H54 (cell line): ENCODE data around the gene ALG9.

Experiments
- DNase-seq: peaks from one replicate; pipeline ENCODE4 v3.0.0; 2011; ENCODE audit warnings: low spot score, mixed read lengths; ENCODE audit not compliant: insufficient read length
- FAIRE-seq: peaks from 3 replicates; lab custom pipeline; 2011; peaks lifted over from hg19 to GRCh38; lab: Jason Lieb, UNC
- POLR2A ChIP-seq: IDR thresholded peaks from 2 replicates; pipeline ENCODE4 v1.6.1; 2011; ENCODE audit warnings: low read depth, mild to moderate bottlenecking, low read length

Gene ALG9

GRCh38 chr11:111814106-111814505, 57.3 kb downstream of the ALG9 start:
- DNase-seq = no peak
- FAIRE-seq = no peak
- no peak for TF ChIP-seq POLR2A

DNA sequence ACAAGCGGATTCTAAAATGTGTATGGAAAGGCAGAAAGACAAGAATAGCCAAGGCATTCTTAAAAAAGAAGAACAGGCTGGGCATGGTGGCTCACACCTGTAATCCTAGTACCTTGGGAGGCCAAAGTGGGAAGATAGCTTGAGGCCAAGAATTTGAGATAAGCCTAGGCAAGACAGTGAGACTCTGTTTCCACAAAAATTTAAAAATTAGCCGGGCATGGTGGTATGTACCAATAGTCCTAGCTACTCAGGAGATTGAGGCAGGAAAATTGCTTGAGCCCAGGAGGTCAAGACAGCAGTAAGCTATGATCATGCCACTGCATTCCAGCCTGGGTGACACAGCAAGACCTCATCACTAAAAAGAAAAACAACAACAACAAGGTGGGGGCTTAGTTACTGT, 59.2 kb downstream of the ALG9 start:
- no peak for DNase-seq
- FAIRE-seq = no peak
- TF ChIP-seq POLR2A = no peak

- no peak for FAIRE-seq
- DNase-seq = no peak
- TF ChIP-seq POLR2A = no peak
Observed at GRCh38 chr11:111811445-111811844, 59.9 kb downstream of the ALG9 start.

DNA sequence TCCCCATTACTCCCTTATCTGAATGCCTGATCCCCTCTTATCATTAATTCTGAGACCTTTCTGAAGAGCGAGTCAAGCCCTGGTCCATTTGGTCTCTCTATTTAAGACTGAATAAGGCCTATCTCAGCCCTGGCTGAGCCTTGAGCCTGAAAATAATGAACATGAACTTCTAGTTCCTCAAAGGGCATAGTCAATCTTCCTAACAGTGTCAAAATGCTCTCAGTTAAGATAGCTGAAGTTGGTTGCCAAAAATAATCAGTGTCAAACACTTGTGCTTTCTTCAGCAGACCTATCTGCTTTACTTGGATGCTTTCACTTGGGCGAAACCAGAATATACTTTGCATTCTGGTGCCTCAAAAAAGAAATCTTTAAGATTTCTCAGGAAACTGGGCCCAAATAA, 62.5 kb downstream of the ALG9 start:
- no peak for DNase-seq
- no peak for TF ChIP-seq POLR2A
- no peak for FAIRE-seq

- DNase-seq = no peak
- no peak for FAIRE-seq
- TF ChIP-seq POLR2A = no peak
Observed at GRCh38 chr11:111808063-111808588, 63.3 kb downstream of the ALG9 start.

GRCh38 chr11:111807076-111807475, 64.3 kb downstream of the ALG9 start:
- FAIRE-seq (no peak), DNase-seq (no peak)
- TF ChIP-seq POLR2A = no peak

DNA sequence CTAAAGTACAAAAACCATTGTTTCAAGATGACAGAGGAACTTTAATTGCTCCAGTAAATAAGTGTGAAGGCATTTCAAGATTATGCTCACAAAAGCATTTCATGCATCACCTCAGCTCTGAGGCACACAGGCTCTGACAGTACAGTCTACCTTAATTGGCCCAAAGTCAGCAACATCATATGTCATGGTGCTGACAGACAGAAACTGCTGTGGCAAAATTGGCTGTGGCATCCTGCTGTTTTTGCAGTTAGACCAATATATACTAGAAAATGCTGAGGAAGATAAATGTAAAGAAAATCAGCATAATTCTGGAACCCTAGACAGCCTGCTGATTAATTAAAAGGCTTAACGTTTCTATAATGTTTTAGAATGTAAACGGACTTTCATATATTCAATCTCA, 70.2 kb downstream of the ALG9 start:
- no peak for TF ChIP-seq POLR2A

GRCh38 chr11:111798279-111798678, 73.1 kb downstream of the ALG9 start:
- DNase-seq = no peak
- no peak for TF ChIP-seq POLR2A
- no peak for FAIRE-seq

More for the DNA sequence above, 70.2 kb downstream of the ALG9 start:
- no peak for DNase-seq
- FAIRE-seq = no peak

DNA sequence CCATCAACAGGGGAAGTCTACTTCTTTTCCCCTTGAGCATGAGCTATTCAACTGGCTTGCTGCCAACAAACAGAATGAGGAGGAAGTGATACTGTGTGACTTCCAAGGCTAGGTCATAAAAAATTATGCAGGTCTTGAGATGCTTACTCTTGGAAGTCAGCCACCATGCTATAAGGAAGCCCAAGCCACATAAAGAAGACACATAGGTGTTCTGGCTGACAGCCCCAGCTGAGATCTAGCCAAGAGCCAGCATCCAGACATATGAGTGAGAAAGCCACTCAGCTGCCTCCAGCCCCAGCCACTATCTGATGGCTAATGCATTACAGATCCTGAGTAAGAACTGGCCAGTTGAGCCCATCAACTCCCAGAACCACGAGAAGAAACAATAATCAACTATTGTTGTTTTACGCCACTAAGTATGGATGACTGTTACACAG, 74.2 kb downstream of the ALG9 start:
- DNase-seq = no peak

DNA sequence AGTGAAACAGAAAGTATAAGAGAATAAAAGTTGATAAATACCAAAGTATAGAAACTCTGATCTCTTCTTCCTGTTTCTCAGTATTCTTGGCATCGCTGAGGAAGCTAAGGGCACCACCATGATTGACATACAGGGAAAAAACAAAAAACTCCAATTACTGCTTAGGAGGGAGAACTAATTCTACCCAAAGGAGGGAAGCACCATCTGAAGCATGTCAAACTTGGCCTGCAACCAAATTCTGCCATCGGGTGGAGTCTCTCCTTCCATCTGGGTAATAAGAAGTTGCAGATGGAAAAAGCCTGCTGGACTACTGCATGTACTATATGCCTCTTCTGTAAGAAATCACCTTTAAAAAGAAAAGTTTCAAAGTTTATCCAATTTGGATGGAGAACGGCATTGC, 74.7 kb downstream of the ALG9 start:
- DNase-seq (no peak), FAIRE-seq (no peak)
- no peak for TF ChIP-seq POLR2A

More for the DNA sequence above, 74.2 kb downstream of the ALG9 start:
- no peak for FAIRE-seq
- TF ChIP-seq POLR2A = no peak

GRCh38 chr11:111795334-111795985, 75.9 kb downstream of the ALG9 start:
- no peak for FAIRE-seq
- no peak for DNase-seq
- TF ChIP-seq POLR2A = no peak

DNA sequence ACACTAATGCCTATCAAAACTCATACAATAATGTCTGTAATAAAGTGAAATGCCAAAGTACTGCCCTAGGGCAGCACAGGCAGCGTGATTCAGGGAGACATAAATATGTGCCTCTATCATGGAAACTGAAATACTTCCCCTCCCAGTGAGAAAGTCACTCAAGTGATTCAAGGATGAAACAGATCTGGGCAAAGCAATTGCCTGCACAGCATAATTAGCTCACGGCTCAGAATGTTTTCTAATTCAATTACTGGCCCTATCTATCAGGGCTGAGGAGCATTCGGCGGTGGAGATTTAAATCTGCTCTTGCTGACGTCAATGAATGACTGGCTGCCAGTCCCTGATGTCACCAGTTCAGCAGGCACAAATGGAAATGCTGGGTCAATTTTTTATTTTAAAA, 77.5 kb downstream of the ALG9 start:
- no peak for DNase-seq
- no peak for TF ChIP-seq POLR2A
- FAIRE-seq = no peak

- no peak for FAIRE-seq
- no peak for DNase-seq
- TF ChIP-seq POLR2A = no peak
Observed at GRCh38 chr11:111792955-111793500, 78.4 kb downstream of the ALG9 start.

DNA sequence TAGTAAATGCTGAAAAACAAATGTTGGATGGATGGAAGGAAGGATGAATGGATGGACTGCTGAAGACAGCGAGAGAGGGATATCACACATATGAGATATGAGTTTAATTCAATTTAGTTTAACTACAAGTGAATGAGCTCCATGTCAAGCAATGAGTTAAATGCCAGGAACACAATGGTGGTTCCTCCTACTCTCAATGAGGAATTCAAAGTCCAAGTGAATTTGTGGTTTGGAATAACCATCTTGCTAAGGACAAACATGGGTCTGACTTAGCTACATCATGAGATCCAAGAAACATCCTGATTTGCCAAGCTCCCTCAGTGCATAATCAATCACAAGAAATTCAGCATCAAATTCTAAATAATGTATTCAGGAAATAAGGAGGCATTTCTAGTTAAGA, 79.1 kb downstream of the ALG9 start:
- TF ChIP-seq POLR2A = no peak
- DNase-seq (no peak), FAIRE-seq (no peak)

- FAIRE-seq (no peak), DNase-seq (no peak)
- no peak for TF ChIP-seq POLR2A
Observed at GRCh38 chr11:111788464-111788863, 82.9 kb downstream of the ALG9 start.
